A673 (cell line): ENCODE results near the gene S100A7A. TPM values are rescaled to one million over a fixed set of nuclear protein-coding genes. Genes with fewer than 3 reads are reported as not detected.

Experiments
- BruUV-seq: library from RNA; stranded (reverse); fragments of 400-500 nt; replicated peaks from 2 replicates; lab custom pipeline; 2021; lab: Mats Ljungman, UMichigan
- CTCF ChIA-PET: fragments of 300-600 bp; sonication (Branson Sonifier 250); formaldehyde crosslinking; loops from one replicate; lab custom pipeline; 2022; ENCODE audit warnings: antibody characterized with exemption; lab: Charles Lee
- POLR2A ChIA-PET: fragments of 300-600 bp; sonication (Branson Sonifier 250); formaldehyde crosslinking; loops from one replicate; lab custom pipeline; 2022; ENCODE audit warnings: antibody characterized with exemption; ENCODE audit not compliant: low non-redundant PET; lab: Charles Lee
- DNase-seq: peaks from one replicate; pipeline ENCODE4 v3.0.0-alpha.2; 2015; ENCODE audit warnings: low spot score
- H3K27ac ChIP-seq: fragments of 200-600 bp; sonication (generic); 2 replicates; pipeline ENCODE4 v1.5.1; 2016; ENCODE audit warnings: mixed run types, low read depth, mild to moderate bottlenecking, mixed read lengths, antibody characterized with exemption, low read length; ENCODE audit not compliant: poor library complexity, severe bottlenecking
- H3K27me3 ChIP-seq: fragments of 200-600 bp; sonication (generic); replicated peaks from 2 replicates; pipeline ENCODE4 v1.6.1; 2017; ENCODE audit warnings: mixed run types, low read depth, mild to moderate bottlenecking, mixed read lengths, antibody characterized with exemption, low read length; ENCODE audit not compliant: insufficient read depth, poor library complexity
- H3K36me3 ChIP-seq: fragments of 200-600 bp; sonication (generic); 2 replicates; pipeline ENCODE4 v1.6.1; 2016; ENCODE audit warnings: mixed run types, mild to moderate bottlenecking, mixed read lengths, antibody characterized with exemption, low read length; ENCODE audit not compliant: insufficient read depth, poor library complexity, severe bottlenecking
- H3K4me1 ChIP-seq: fragments of 200-600 bp; sonication (generic); 2 replicates; pipeline ENCODE4 v1.6.1; 2017; ENCODE audit warnings: mixed run types, mild to moderate bottlenecking, mixed read lengths, antibody characterized with exemption, low read length; ENCODE audit not compliant: insufficient read depth, poor library complexity, severe bottlenecking
- H3K4me3 ChIP-seq: fragments of 200-600 bp; sonication (generic); 2 replicates; pipeline ENCODE4 v1.5.1; 2016; ENCODE audit warnings: low read depth, mixed run types, mild to moderate bottlenecking, mixed read lengths, low read length; ENCODE audit not compliant: poor library complexity, severe bottlenecking
- H3K9me3 ChIP-seq: fragments of 200-600 bp; sonication (generic); 2 replicates; pipeline ENCODE4 v1.6.1; 2016; ENCODE audit warnings: mixed run types, low read depth, mild to moderate bottlenecking, mixed read lengths, antibody characterized with exemption, low read length; ENCODE audit not compliant: poor library complexity, severe bottlenecking
- EZH2 ChIP-seq: fragments of 200-600 bp; sonication (generic); IDR thresholded peaks from 2 replicates; pipeline ENCODE4 v1.6.1; 2017; ENCODE audit warnings: borderline replicate concordance, low read depth, mild to moderate bottlenecking, mixed read lengths, antibody characterized with exemption, low read length; ENCODE audit not compliant: poor library complexity, severe bottlenecking
- intact Hi-C: fragments of 100-400 bp; cut with micrococcal nuclease; formaldehyde crosslinking; loops from one replicate; pipeline ENCODE4 v1.10.0; 2022; ENCODE audit not compliant: unreplicated experiment
- total RNA-seq: library from RNA; stranded (reverse); gene quantifications from 2 replicates; pipeline ENCODE4 v1.2.3, GENCODE V29; 2021
- TF ChIP-seq, protein P1 (sequence below): fragments of 300-800, 200-600 bp; sonication (generic); conservative IDR thresholded peaks from 2 replicates; pipeline ENCODE4 v1.5.1; 2017; ENCODE audit warnings: low read depth, mild to moderate bottlenecking, antibody characterized with exemption, low read length, moderate library complexity, mixed read lengths

The S100A7A gene
- total RNA-seq, 1 experiment from 2014 or later: not detected

DNA sequence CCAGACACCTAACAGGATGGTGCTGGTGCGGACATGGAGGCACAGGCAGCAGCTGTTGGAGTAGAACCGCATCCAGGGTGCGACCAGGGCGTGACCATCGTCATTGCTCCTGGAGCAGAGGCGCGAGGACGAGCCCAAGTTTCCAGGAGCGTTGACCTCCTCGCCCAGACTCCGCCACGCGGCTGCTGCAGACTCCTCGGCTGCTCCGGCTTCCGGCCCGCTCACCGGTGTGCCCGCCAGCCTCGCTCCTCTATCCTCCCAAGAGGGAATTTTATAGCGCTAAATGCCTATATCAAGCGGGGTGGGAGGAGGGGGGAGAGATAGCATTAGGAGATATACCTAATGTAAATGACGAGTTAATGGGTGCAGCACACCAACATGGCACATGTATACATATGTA is 35.6 kb upstream of the S100A7A start:
- Histone ChIP-seq H3K4me1 (no peaks in the 10 kb centered on the region), H3K36me3 (no peaks in the 10 kb centered on the region), H3K4me3 (no peak overlapping the region), H3K27me3 (peaks cover 73% of the 10 kb centered on the region), H3K9me3 (peaks cover 7% of the 10 kb centered on the region), H3K27ac (no peak overlapping the region)
- TF ChIP-seq, protein P1, sequence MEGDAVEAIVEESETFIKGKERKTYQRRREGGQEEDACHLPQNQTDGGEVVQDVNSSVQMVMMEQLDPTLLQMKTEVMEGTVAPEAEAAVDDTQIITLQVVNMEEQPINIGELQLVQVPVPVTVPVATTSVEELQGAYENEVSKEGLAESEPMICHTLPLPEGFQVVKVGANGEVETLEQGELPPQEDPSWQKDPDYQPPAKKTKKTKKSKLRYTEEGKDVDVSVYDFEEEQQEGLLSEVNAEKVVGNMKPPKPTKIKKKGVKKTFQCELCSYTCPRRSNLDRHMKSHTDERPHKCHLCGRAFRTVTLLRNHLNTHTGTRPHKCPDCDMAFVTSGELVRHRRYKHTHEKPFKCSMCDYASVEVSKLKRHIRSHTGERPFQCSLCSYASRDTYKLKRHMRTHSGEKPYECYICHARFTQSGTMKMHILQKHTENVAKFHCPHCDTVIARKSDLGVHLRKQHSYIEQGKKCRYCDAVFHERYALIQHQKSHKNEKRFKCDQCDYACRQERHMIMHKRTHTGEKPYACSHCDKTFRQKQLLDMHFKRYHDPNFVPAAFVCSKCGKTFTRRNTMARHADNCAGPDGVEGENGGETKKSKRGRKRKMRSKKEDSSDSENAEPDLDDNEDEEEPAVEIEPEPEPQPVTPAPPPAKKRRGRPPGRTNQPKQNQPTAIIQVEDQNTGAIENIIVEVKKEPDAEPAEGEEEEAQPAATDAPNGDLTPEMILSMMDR: no peak
- TF ChIP-seq EZH2: no peak
- ChIA-PET CTCF (no interaction called here), POLR2A (no interaction called here)
- BruUV-seq: no TSS peak
- intact Hi-C loops: no loop called here
- DNase-seq: no peak

DNA sequence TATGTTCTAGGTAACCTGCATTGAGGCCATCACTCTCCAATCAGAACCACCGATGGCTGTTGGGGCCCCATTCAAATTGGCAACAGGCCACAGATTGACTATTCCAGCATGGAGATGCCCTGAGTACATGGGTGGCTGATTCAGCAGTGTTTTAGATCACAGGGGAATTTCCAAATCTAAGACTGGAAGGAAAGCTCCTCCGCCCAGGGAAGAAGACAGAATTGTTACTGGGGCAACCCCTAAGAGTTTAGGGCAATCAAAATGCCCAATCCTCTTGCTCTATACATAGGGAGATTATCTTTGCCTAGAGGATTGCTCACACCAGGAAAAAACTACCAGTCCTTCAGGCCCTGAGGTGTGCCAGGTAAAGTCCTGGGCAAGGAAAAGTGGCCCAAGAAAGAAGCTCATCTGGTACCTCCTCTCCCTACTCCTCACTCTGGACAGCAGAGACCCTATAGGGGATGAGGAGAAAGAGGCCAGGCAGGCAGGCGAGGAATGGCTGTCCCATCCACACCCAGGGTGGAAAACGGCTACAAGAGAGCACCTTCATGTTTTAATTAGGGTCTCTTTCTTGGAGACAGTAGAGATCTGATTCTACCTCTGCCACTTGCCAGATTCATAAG is 31.3 kb upstream of the S100A7A start:
- no peak for DNase-seq
- POLR2A ChIA-PET: no interaction called here

DNA sequence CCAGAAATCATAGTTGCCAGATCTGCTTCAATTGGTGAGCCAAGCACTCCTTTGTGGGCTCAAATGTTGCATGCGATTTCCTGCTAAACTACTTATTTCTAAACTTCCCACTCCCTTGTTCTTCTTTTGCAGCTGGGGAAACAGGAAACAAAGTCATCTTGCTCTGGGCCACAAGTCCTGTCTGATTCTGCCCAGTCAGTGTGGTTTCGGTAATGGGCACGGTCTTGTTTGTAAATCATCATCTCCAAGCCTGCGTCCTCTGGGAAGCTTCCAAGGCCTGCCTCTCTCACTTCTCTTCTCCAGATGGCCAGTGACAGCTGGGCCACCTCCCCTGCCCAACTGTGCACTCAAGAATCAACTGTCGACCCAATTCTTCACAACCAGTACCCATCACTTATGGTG is 29.8 kb upstream of the S100A7A start:
- DNase-seq: no peak
- Histone ChIP-seq H3K4me3 (no peak overlapping the region), H3K27me3 (peaks cover 85% of the 10 kb centered on the region), H3K4me1 (no peaks in the 10 kb centered on the region), H3K9me3 (peaks cover 5% of the 10 kb centered on the region), H3K36me3 (no peaks in the 10 kb centered on the region), H3K27ac (no peak overlapping the region)
- no TSS peak for BruUV-seq
- TF ChIP-seq EZH2: no peak
- TF ChIP-seq, protein P1: no peak
- ChIA-PET POLR2A (no interaction called here), CTCF (no interaction called here)
- intact Hi-C loops: no loop called here

More for the DNA sequence above, 31.3 kb upstream of the S100A7A start:
- H3K4me1 ChIP-seq: no peaks in the 10 kb centered on the region
- H3K27me3 ChIP-seq: peaks cover 82% of the 10 kb centered on the region
- intact Hi-C loops: no loop called here
- TF ChIP-seq, protein P1: no peak
- TF ChIP-seq EZH2: no peak
- H3K36me3 ChIP-seq: no peaks in the 10 kb centered on the region
- CTCF ChIA-PET: no interaction called here
- H3K4me3 ChIP-seq: no peak overlapping the region
- H3K9me3 ChIP-seq: peaks cover 7% of the 10 kb centered on the region
- no peak overlapping the region for H3K27ac ChIP-seq
- BruUV-seq: no TSS peak
